Erythroblast (primary cell): ENCODE data around the gene ACOT7.

Experiments used
- GATA1 ChIP-seq: IDR thresholded peaks from 2 replicates; pipeline ENCODE4 v1.6.1; 2011; ENCODE audit warnings: low read depth, mild to moderate bottlenecking, control low read depth, low read length, moderate library complexity
- POLR2A ChIP-seq: IDR thresholded peaks from 2 replicates; pipeline ENCODE4 v1.6.1; 2011; ENCODE audit warnings: mild to moderate bottlenecking, low read length

DNA sequence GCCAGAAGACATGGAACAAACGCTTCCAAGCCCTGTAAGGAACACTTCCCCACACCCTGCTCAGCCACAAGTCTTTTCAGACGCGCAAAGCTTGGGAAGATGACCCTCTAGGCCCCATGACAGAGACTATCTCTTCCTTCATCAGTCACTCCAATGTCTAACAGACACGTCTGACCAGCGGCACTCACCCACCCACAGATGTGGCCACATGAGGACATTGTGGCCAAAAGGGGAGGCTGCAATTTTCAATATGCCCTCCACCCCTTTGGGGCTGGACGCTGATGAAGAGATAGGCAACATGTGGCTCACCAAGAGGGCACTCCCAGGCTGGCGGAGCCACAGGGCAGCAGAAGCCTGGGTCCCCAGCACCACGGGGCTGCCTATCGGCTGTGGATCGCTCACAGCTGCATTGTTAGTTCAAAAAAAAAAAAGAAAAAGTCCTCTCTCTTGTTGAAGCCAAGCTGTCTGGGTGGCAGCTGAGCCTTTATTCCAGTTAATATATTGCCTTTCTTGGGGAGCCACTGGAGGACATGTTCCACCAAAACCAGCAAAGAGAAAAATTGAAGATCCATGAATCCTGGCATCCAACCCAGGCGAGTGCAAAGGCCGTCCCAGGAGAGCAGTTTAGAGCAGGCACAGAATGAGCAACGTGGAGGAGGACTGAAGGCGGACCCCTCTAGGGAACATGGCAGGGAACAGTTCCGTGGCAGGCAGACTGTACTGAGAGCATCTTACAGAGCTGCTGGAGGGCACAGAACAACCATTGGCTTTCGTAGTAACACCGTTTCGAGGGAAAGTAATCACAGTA lies 80.0 kb downstream of the ACOT7 start:
- TF ChIP-seq POLR2A (peak; percentile 63), GATA1 (no peak)
